Stimulated activated CD8-positive, alpha-beta memory T cell treated with anti-CD3 and anti-CD28 coated beads, Interleukin-15, amount 100 ng/mL, for 4 hours (primary cell): ENCODE data around the gene THSD7B.

Experiments used
- DNase-seq, 2 donors: peaks; one replicate each; pipeline ENCODE4 v3.0.0-alpha.2; 2020; ENCODE audit warnings: low read depth in 2 of 2

The THSD7B gene

GRCh38 chr2:136818839-136819238 lies 53.5 kb downstream of the THSD7B start:
- DNase-seq = no peak

GRCh38 chr2:136823291-136823690 lies 57.9 kb downstream of the THSD7B start:
- DNase-seq = no peak

GRCh38 chr2:136828162-136828561 lies 62.8 kb downstream of the THSD7B start:
- DNase-seq = no peak

- DNase-seq = no peak
These were observed 63.4 kb downstream of the THSD7B start for GRCh38 chr2:136828774-136829173.

- no peak for DNase-seq
These were observed 79.2 kb downstream of the THSD7B start for GRCh38 chr2:136844546-136844945.

GRCh38 chr2:136858656-136859055 lies 93.3 kb downstream of the THSD7B start:
- no peak for DNase-seq

- DNase-seq = no peak
These were observed 95.2 kb downstream of the THSD7B start for GRCh38 chr2:136860443-136860958.

- DNase-seq = no peak
These were observed 98.1 kb downstream of the THSD7B start for GRCh38 chr2:136863468-136863867.

GRCh38 chr2:136863874-136864273 lies 98.5 kb downstream of the THSD7B start:
- no peak for DNase-seq

- no peak for DNase-seq
These were observed 106.1 kb downstream of the THSD7B start for GRCh38 chr2:136871424-136871823.

GRCh38 chr2:136874258-136874657 lies 108.9 kb downstream of the THSD7B start:
- DNase-seq = no peak

- no peak for DNase-seq
These were observed 125.8 kb downstream of the THSD7B start for GRCh38 chr2:136891100-136891499.

- DNase-seq = no peak
These were observed 128.8 kb downstream of the THSD7B start for GRCh38 chr2:136894007-136894634.

- DNase-seq = no peak
These were observed 136.4 kb downstream of the THSD7B start for GRCh38 chr2:136901732-136902131.

GRCh38 chr2:136905779-136906178 lies 140.4 kb downstream of the THSD7B start:
- no peak for DNase-seq

- no peak for DNase-seq
These were observed 144.4 kb downstream of the THSD7B start for GRCh38 chr2:136909777-136910176.

- DNase-seq = no peak
These were observed 150.8 kb downstream of the THSD7B start for GRCh38 chr2:136916131-136916530.

- no peak for DNase-seq
These were observed 152.1 kb downstream of the THSD7B start for GRCh38 chr2:136917411-136917881.

GRCh38 chr2:136919682-136920081 lies 154.3 kb downstream of the THSD7B start:
- DNase-seq = no peak

- DNase-seq = no peak
These were observed 155.4 kb downstream of the THSD7B start for GRCh38 chr2:136920652-136921333.

GRCh38 chr2:136927156-136927555 lies 161.8 kb downstream of the THSD7B start:
- DNase-seq = no peak

GRCh38 chr2:136929531-136929930 lies 164.2 kb downstream of the THSD7B start:
- no peak for DNase-seq

- DNase-seq = no peak
These were observed 167.4 kb downstream of the THSD7B start for GRCh38 chr2:136932700-136933099.
